Activated CD4-positive, alpha-beta T cell treated with anti-CD3 and anti-CD28 coated beads, Interleukin-2, amount 10 ng/mL, durations not matched to agents 24 days and 14 days (primary cell): ENCODE measurements around the gene EPN1. TPM values are rescaled to one million over a fixed set of nuclear protein-coding genes. Genes with fewer than 3 reads are reported as not detected.
"Not testable (repeated sequence)": the region's sequence is repeated elsewhere in the genome, so short reads cannot be mapped to it uniquely, and the experiment has no call there.

ENCODE experiments used
- DNase-seq: peaks from one replicate; pipeline ENCODE4 v3.0.0; 2022
- H3K27ac Mint-ChIP-seq: one replicate; pipeline ENCODE4 v1.8.0; 2022; ENCODE audit warnings: mild to moderate bottlenecking, mixed read lengths
- H3K27me3 Mint-ChIP-seq: one replicate; pipeline ENCODE4 v1.8.0; 2022; ENCODE audit warnings: mixed read lengths
- H3K36me3 Mint-ChIP-seq: one replicate; pipeline ENCODE4 v1.8.0; 2022; ENCODE audit warnings: low read depth, mild to moderate bottlenecking, mixed read lengths
- H3K4me1 Mint-ChIP-seq: one replicate; pipeline ENCODE4 v1.8.0; 2021; ENCODE audit warnings: mixed read lengths
- H3K4me3 Mint-ChIP-seq: one replicate; pipeline ENCODE4 v1.8.0; 2022; ENCODE audit warnings: mild to moderate bottlenecking, moderate library complexity, mixed read lengths
- H3K9me3 Mint-ChIP-seq: one replicate; pipeline ENCODE4 v1.8.0; 2021; ENCODE audit warnings: mixed read lengths
- intact Hi-C: fragments of 100-400 bp; cut with micrococcal nuclease; formaldehyde crosslinking; loops from one replicate; pipeline ENCODE4 v1.15.1; 2023
- total RNA-seq: library from RNA; stranded (reverse); gene quantifications from 2 replicates; pipeline ENCODE4 v1.2.3, GENCODE V29; 2022

Gene EPN1
- total RNA-seq, 1 donor from 2014 or later = 45.4 TPM

GRCh38 chr19:55758797-55759196 lies 83.8 kb downstream of the EPN1 start, which contains the start of gene RFPL4A:
TSS of gene RFPL4A (plus strand) at chr19:55759097. CDS start at chr19:55761801, 2,704 bp downstream.
- intact Hi-C loops, H3K4me3 Mint-ChIP-seq, H3K36me3 Mint-ChIP-seq, H3K9me3 Mint-ChIP-seq, H3K4me1 Mint-ChIP-seq, H3K27ac Mint-ChIP-seq, DNase-seq, H3K27me3 Mint-ChIP-seq: not testable (repeated sequence)

Other genes starting within 250 kb of the EPN1 start
- not detected in 2 replicates for gene SHISA7, start 231.9 kb upstream of the EPN1 start, total RNA-seq
- 34.2 and 35.2 TPM in 2 replicates for gene ISOC2, start 213.6 kb upstream of the EPN1 start, total RNA-seq
- not detected in 2 replicates for gene C19orf85, start 210.5 kb upstream of the EPN1 start, total RNA-seq
- 8.8 and 10.0 TPM in 2 replicates for gene ZNF628, start 198.6 kb upstream of the EPN1 start, total RNA-seq
- 21.7 and 23.4 TPM in 2 replicates for gene NAT14, start 190.0 kb upstream of the EPN1 start, total RNA-seq
- 0.19 and 0.21 TPM in 2 replicates for gene SSC5D, start 186.8 kb upstream of the EPN1 start, total RNA-seq
- gene SBK2, start 138.1 kb upstream of the EPN1 start, total RNA-seq = not detected in 2 replicates
- not detected in 2 replicates for gene SBK3, start 129.7 kb upstream of the EPN1 start, total RNA-seq
- gene ZNF579, start 94.4 kb upstream of the EPN1 start, total RNA-seq = 9.6 and 10.4 TPM in 2 replicates
- gene FIZ1, start 75.7 kb upstream of the EPN1 start, total RNA-seq = 20.4 and 21.4 TPM in 2 replicates
- 17.8 and 19.0 TPM in 2 replicates for gene ZNF524, start 74.9 kb upstream of the EPN1 start, total RNA-seq
- gene ZNF865, start 69.6 kb upstream of the EPN1 start, total RNA-seq = 12.2 and 12.5 TPM in 2 replicates
- gene ZNF784, start 50.7 kb upstream of the EPN1 start, total RNA-seq = 3.6 and 3.7 TPM in 2 replicates
- 38.3 and 39.1 TPM in 2 replicates for gene ZNF580, start 34.2 kb upstream of the EPN1 start, total RNA-seq
- 32.7 and 33.0 TPM in 2 replicates for gene ZNF581, start 31.6 kb upstream of the EPN1 start, total RNA-seq
- 8.0 and 9.0 TPM in 2 replicates for gene CCDC106, start 27.0 kb upstream of the EPN1 start, total RNA-seq
- gene U2AF2, start 20.2 kb upstream of the EPN1 start, total RNA-seq = 390 and 394 TPM in 2 replicates
- gene NLRP9, start 63.2 kb downstream of the EPN1 start, total RNA-seq = not detected in 2 replicates
- gene RFPL4A, start 83.9 kb downstream of the EPN1 start, total RNA-seq = not detected in 2 replicates
- not detected in 2 replicates for gene RFPL4AL1, start 93.9 kb downstream of the EPN1 start, total RNA-seq
- not detected in 2 replicates for gene NLRP11, start 156.8 kb downstream of the EPN1 start, total RNA-seq
- gene NLRP4, start 161.3 kb downstream of the EPN1 start, total RNA-seq = not detected in 2 replicates